Measurements from ENCODE around the gene CLDN9.

- TF ChIP-seq CTCF (IDR thresholded peaks at IDR 0.05 in 4 of 5, conservative IDR thresholded peaks at IDR 0.05 in 1 of 5), result no peak
- no peak for TF ChIP-seq POLR2A (IDR thresholded peaks at IDR 0.05)
These were observed 7.9 kb upstream of the CLDN9 start for GRCh38 chr16:3004781-3005284.

All from gastrocnemius medialis (tissue), 4 donors.